SU-DHL-6 (cell line): ENCODE data around the gene TOR2A.
A peak's percentile ranks its signal among the peaks of the same experiment; 100 is the strongest.

Source experiments
- H2AFZ ChIP-seq: fragments of 200-600 bp; sonication (generic); 2 replicates; pipeline ENCODE4 v1.6.1; 2014; ENCODE audit warnings: low read depth, mild to moderate bottlenecking, moderate library complexity, mixed read lengths, antibody characterized with exemption, low read length; ENCODE audit not compliant: severe bottlenecking
- H3F3A ChIP-seq: fragments of 200-600 bp; shearing (Covaris generic); 2 replicates; pipeline ENCODE4 v1.6.0; 2016; ENCODE audit warnings: antibody characterized with exemption, mild to moderate bottlenecking; ENCODE audit not compliant: insufficient read depth
- H3K27ac ChIP-seq: fragments of 200-600 bp; sonication (generic); 2 replicates; pipeline ENCODE4 v1.5.1; 2016; ENCODE audit warnings: low read depth, mild to moderate bottlenecking, low read length, moderate library complexity, mixed read lengths
- H3K27me3 ChIP-seq: fragments of 200-600 bp; sonication (generic), shearing (Covaris generic); 2 replicates; pipeline ENCODE4 v1.6.0; 2014; ENCODE audit warnings: mild to moderate bottlenecking, low read length
- H3K36me3 ChIP-seq: fragments of 200-600 bp; sonication (generic); 2 replicates; pipeline ENCODE4 v1.6.1; 2014; ENCODE audit warnings: mild to moderate bottlenecking, low read length, mixed read lengths
- H3K4me2 ChIP-seq: fragments of 300-600, 200-600 bp; shearing (Covaris generic), sonication (generic); 2 replicates; pipeline ENCODE4 v1.6.0; 2014; ENCODE audit warnings: low read length, low read depth, mild to moderate bottlenecking; ENCODE audit not compliant: poor library complexity, severe bottlenecking
- H3K4me3 ChIP-seq: fragments of 200-600 bp; sonication (generic); 2 replicates; pipeline ENCODE4 v1.5.1; 2014; ENCODE audit warnings: antibody characterized with exemption, low read length, mild to moderate bottlenecking, mixed read lengths; ENCODE audit not compliant: insufficient read depth, poor library complexity, severe bottlenecking
- H3K79me2 ChIP-seq: fragments of 200-600 bp; sonication (generic); 2 replicates; pipeline ENCODE4 v1.6.1; 2014; ENCODE audit warnings: mild to moderate bottlenecking, low read length, moderate library complexity; ENCODE audit not compliant: insufficient read depth
- H3K9ac ChIP-seq: fragments of 200-600 bp; sonication (generic); 2 replicates; pipeline ENCODE4 v1.7.0; 2014; ENCODE audit warnings: mild to moderate bottlenecking, low read length
- H3K9me2 ChIP-seq: fragments of 200-600 bp; sonication (generic); replicated peaks from 2 replicates; pipeline ENCODE4 v1.6.1; 2014; ENCODE audit warnings: low read length; ENCODE audit not compliant: insufficient read depth
- H3K9me3 ChIP-seq: fragments of 200-600 bp; sonication (generic); 2 replicates; pipeline ENCODE4 v1.6.1; 2014; ENCODE audit warnings: low read length, mixed read lengths; ENCODE audit not compliant: insufficient read depth
- H4K20me1 ChIP-seq: fragments of 200-600 bp; sonication (generic); 2 replicates; pipeline ENCODE4 v1.6.1; 2014; ENCODE audit warnings: low read depth, mild to moderate bottlenecking, antibody characterized with exemption, low read length, moderate library complexity, mixed read lengths
- CTCF ChIP-seq: fragments of 200-600 bp; sonication (generic); IDR thresholded peaks from one replicate; pipeline ENCODE4 v1.5.1; 2017; ENCODE audit warnings: antibody characterized with exemption, mild to moderate bottlenecking, low read length, moderate library complexity; ENCODE audit not compliant: insufficient read depth, poor library complexity, severe bottlenecking
- EZH2phosphoT487 ChIP-seq: fragments of 200-600 bp; sonication (generic), shearing (Covaris generic); conservative IDR thresholded peaks from 2 replicates; pipeline ENCODE4 v1.6.1; 2018; ENCODE audit warnings: mild to moderate bottlenecking, antibody characterized with exemption, low read length, moderate library complexity, mixed read lengths

Gene TOR2A

GRCh38 chr9:127720031-127720864 is 14.8 kb downstream of the TOR2A start:
- no peaks in the 10 kb centered on the region for H3K9me2 ChIP-seq
- no peaks in the 10 kb centered on the region for H3F3A ChIP-seq
- H3K4me3 ChIP-seq: no peak overlapping the region
- TF ChIP-seq CTCF (no peak), EZH2phosphoT487 (no peak)
- no peak overlapping the region for H3K4me2 ChIP-seq
- H3K79me2 ChIP-seq: no peaks in the 10 kb centered on the region
- H3K27ac ChIP-seq: no peak overlapping the region
- H3K36me3 ChIP-seq: no peaks in the 10 kb centered on the region
- H3K27me3 ChIP-seq: no peaks in the 10 kb centered on the region
- no peaks in the 10 kb centered on the region for H3K9me3 ChIP-seq
- H2AFZ ChIP-seq: no peak overlapping the region
- H4K20me1 ChIP-seq: no peaks in the 10 kb centered on the region
- H3K9ac ChIP-seq: no peak overlapping the region

- H4K20me1 ChIP-seq: no peaks in the 10 kb centered on the region
- no peaks in the 10 kb centered on the region for H3F3A ChIP-seq
- H3K9me2 ChIP-seq: no peaks in the 10 kb centered on the region
- TF ChIP-seq CTCF (no peak), EZH2phosphoT487 (no peak)
- H3K79me2 ChIP-seq: no peaks in the 10 kb centered on the region
- H3K27me3 ChIP-seq: no peaks in the 10 kb centered on the region
- no peak overlapping the region for H2AFZ ChIP-seq
- H3K36me3 ChIP-seq: no peaks in the 10 kb centered on the region
- H3K4me3 ChIP-seq: no peak overlapping the region
- no peak overlapping the region for H3K4me2 ChIP-seq
- no peaks in the 10 kb centered on the region for H3K9me3 ChIP-seq
- no peak overlapping the region for H3K27ac ChIP-seq
- H3K9ac ChIP-seq: no peak overlapping the region
Observed at GRCh38 chr9:127717766-127718165, 17.3 kb downstream of the TOR2A start.

GRCh38 chr9:127716412-127716811 is 18.7 kb downstream of the TOR2A start:
- Histone ChIP-seq H3K79me2 (no peaks in the 10 kb centered on the region), H4K20me1 (no peaks in the 10 kb centered on the region), H3K27me3 (no peaks in the 10 kb centered on the region), H3K9me3 (no peaks in the 10 kb centered on the region), H3K36me3 (no peaks in the 10 kb centered on the region), H2AFZ (peak overlapping the region; percentile 95), H3F3A (no peaks in the 10 kb centered on the region), H3K9ac (no peak overlapping the region), H3K9me2 (no peaks in the 10 kb centered on the region), H3K4me3 (no peak overlapping the region), H3K4me2 (peak overlapping the region; percentile 86), H3K27ac (no peak overlapping the region)
- TF ChIP-seq CTCF: no peak
- TF ChIP-seq EZH2phosphoT487: no peak
